Measurements from ENCODE around the gene FBRSL1. TPM values are rescaled to one million over a fixed set of nuclear protein-coding genes. Genes with fewer than 3 reads are reported as not detected.

FBRSL1 gene
- total and polyA plus RNA-seq, 2 of the 8 experiments (the other 6 are each of a cell fraction or from before 2014, with no cell fraction given), result 18.4 to 109 TPM

- 86% methylated on average over 14 of the region's 15 CpGs; no CpG with 5 or more reads in 1 of the 2 experiments for WGBS, 2 experiments (ENCODE audit: extremely low coverage in 1 of 2, insufficient coverage in 1 of 2, insufficient read length in 1 of 2, insufficient replicate concordance in 2 of 2, low coverage in 1 of 2, low lambda C conversion rate in 2 of 2, missing lambda C conversion rate in 1 of 2)
- no peak overlapping the region for H3K27ac ChIP-seq (ENCODE audit: low read depth, low read length)
- peaks cover 26% of the 10 kb centered on the region for H3K79me1 ChIP-seq (ENCODE audit: low read depth, low read length)
- H4K5ac ChIP-seq (ENCODE audit: insufficient read length, low read depth, low read length), result no peak overlapping the region
- no peak overlapping the region for H3K4ac ChIP-seq (replicated peaks; ENCODE audit: insufficient read length, low read depth, low read length)
- H4K20me1 ChIP-seq (replicated peaks in 1 of 2; ENCODE audit: control insufficient read depth in 1 of 2, insufficient read depth in 2 of 2, low read length in 2 of 2), result peaks cover 42 to 44% of the 10 kb centered on the region in 2 experiments
- ChIA-PET POLR2A (ENCODE audit: partially characterized antibody) (interaction anchor here (1.4 to 1.6 kb wide), 2 partner anchors 15 to 23 kb away, joined by 3 to 4 read pairs; no protein-coding TSS in a partner anchor), CTCF (ENCODE audit: partially characterized antibody) (interaction anchor here (1.0 to 4.8 kb wide), 13 partner anchors 7 to 122 kb away, joined by 3 to 26 read pairs (median 6); no protein-coding TSS in a partner anchor)
- H2BK15ac ChIP-seq (ENCODE audit: low read length), result no peak overlapping the region
- FAIRE-seq, result no peak
- H3K9me3 ChIP-seq (ENCODE audit: insufficient read depth in 2 of 2, low read depth in 1 of 2, low read length in 1 of 2), result no peaks in the 10 kb centered on the region
- no peaks in the 10 kb centered on the region; a peak in 1 of 7 replicates for H3K27me3 ChIP-seq (replicated peaks in 1 of 4; ENCODE audit: control insufficient read depth in 3 of 4, extremely low read depth in 1 of 4, insufficient read depth in 3 of 4, low read length in 3 of 4)
- H3K9ac ChIP-seq (replicated peaks in 1 of 4; ENCODE audit: extremely low read depth in 1 of 4, low read depth in 3 of 4, low read length in 3 of 4), result no peak overlapping the region
- no peaks in the 10 kb centered on the region for H3K23me2 ChIP-seq (ENCODE audit: low read depth, low read length)
- no peak overlapping the region for H3K4me2 ChIP-seq (ENCODE audit: insufficient read depth in 1 of 2, low read depth in 2 of 2, low read length in 2 of 2)
- DNase-seq (ENCODE audit: low read depth in 1 of 2, low spot score in 2 of 2), result no peak
- H4K8ac ChIP-seq (ENCODE audit: extremely low read depth, insufficient read depth, low read length), result no peak overlapping the region
- H2AK5ac ChIP-seq (ENCODE audit: low read depth, low read length), result no peak overlapping the region
- H2BK120ac ChIP-seq (replicated peaks; ENCODE audit: low read depth, low read length), result no peak overlapping the region
- H2AFZ ChIP-seq (ENCODE audit: low read length), result no peak overlapping the region
- H3K18ac ChIP-seq (ENCODE audit: extremely low read depth, low read length), result no peak overlapping the region
- H4K91ac ChIP-seq (replicated peaks; ENCODE audit: insufficient read length, low read length), result no peak overlapping the region
- H2BK12ac ChIP-seq (ENCODE audit: low read depth, low read length), result no peak overlapping the region
- no peak overlapping the region for H2BK5ac ChIP-seq (ENCODE audit: low read depth, low read length)
- no peak overlapping the region for H3K23ac ChIP-seq (ENCODE audit: insufficient read length)
- no peak overlapping the region for H2BK20ac ChIP-seq (ENCODE audit: low read length)
- H3K56ac ChIP-seq (replicated peaks; ENCODE audit: insufficient read length, low read depth, low read length), result no peak overlapping the region
- H3K4me3 ChIP-seq (ENCODE audit: extremely low read depth in 1 of 4, insufficient read depth in 2 of 4, low read depth in 3 of 4, low read length in 4 of 4), result no peak overlapping the region
- H3K36me3 ChIP-seq (ENCODE audit: control insufficient read depth in 2 of 4, insufficient read depth in 4 of 4, low read length in 3 of 4), result peaks cover 0 to 10% (median 0%) of the 10 kb centered on the region in 4 experiments; a peak in 1 of 8 replicates
- peaks cover 0 to 34% of the 10 kb centered on the region in 2 experiments; a peak in 1 of 4 replicates for H3K79me2 ChIP-seq (ENCODE audit: control insufficient read depth in 1 of 2, insufficient read depth in 2 of 2, low read length in 2 of 2)
- no peak overlapping the region for H3K14ac ChIP-seq (ENCODE audit: insufficient read length)
- H3K4me1 ChIP-seq (replicated peaks in 1 of 4; ENCODE audit: control insufficient read depth in 3 of 4, insufficient read depth in 4 of 4, low read length in 3 of 4), result peaks cover 0 to 30% (median 9%) of the 10 kb centered on the region in 4 experiments; a peak in 6 of 7 replicates
- TF ChIP-seq POLR2AphosphoS5 (IDR thresholded peaks at IDR 0.05; ENCODE audit: low read depth, low read length) (no peak), MAX (IDR thresholded peaks at IDR 0.05) (no peak), FOSL1 (IDR thresholded peaks at IDR 0.05; ENCODE audit: insufficient read depth, low read depth, low read length) (no peak), CHD1 (IDR thresholded peaks at IDR 0.05; ENCODE audit: low read depth, low read length) (no peak), RFX5 (IDR thresholded peaks at IDR 0.05; ENCODE audit: borderline replicate concordance, low read depth, low read length) (no peak), BRCA1 (IDR thresholded peaks at IDR 0.05; ENCODE audit: low read depth, low read length) (no peak), ATF2 (IDR thresholded peaks at IDR 0.05; ENCODE audit: low read length) (no peak), KDM5A (IDR thresholded peaks at IDR 0.05; ENCODE audit: low read length) (no peak), SP2 (IDR thresholded peaks at IDR 0.05; ENCODE audit: low read length) (no peak), NANOG (IDR thresholded peaks at IDR 0.05; ENCODE audit: insufficient read depth, low read depth, low read length, poor library complexity, severe bottlenecking) (no peak), POU5F1 (IDR thresholded peaks at IDR 0.05; ENCODE audit: low read depth, low read length) (no peak), CBX8 (IDR thresholded peaks at IDR 0.05; ENCODE audit: borderline replicate concordance, low read depth, low read length) (no peak), JUN (IDR thresholded peaks at IDR 0.05; ENCODE audit: low read depth, low read length) (no peak)
These were observed 17.2 kb downstream of the FBRSL1 start for GRCh38 chr12:132507161-132507538.
